Uterus (tissue), 2 donors: ENCODE measurements around the gene NET1.

Experiments used
- POLR2A ChIP-seq, 2 donors: fragments of 450-650 bp; IDR thresholded peaks; one replicate each; pipeline ENCODE4 v1.6.1; 2016; ENCODE audit warnings: antibody characterized with exemption in 2 of 2, mild to moderate bottlenecking in 1 of 2, moderate library complexity in 1 of 2
- TF ChIP-seq, protein P1 (sequence below), 4 experiments: fragments of 200-600 bp in 2 of 4; fragments of 450-650 bp in 2 of 4; sonication (generic) in 2 of 4; IDR thresholded peaks; one replicate each; pipeline ENCODE4 v1.5.1; 2016 to 2019; ENCODE audit warnings: antibody characterized with exemption in 4 of 4, mild to moderate bottlenecking in 2 of 4, moderate library complexity in 1 of 4

DNA sequence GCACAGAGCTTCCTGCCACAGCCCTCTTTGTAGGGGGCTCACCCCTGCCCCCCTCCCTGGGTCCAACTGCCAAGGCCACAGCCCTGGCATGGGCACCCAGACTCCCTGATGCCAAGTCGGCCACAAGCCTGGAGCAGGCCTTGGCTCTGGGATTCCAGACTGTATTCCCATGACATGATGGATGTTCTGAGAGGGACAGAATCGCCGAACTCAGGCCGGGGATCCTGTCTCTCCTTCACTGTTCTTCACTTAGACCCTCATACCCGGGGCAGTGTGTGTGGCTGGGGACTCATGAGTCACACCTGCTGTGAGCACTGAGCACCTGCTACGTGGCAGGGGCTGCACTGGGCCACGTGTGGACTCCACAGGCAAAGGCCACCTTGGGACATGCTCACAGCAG, 79.1 kb downstream of the NET1 start:
- no peak for TF ChIP-seq POLR2A (IDR thresholded peaks at IDR 0.05)
- TF ChIP-seq, protein P1, sequence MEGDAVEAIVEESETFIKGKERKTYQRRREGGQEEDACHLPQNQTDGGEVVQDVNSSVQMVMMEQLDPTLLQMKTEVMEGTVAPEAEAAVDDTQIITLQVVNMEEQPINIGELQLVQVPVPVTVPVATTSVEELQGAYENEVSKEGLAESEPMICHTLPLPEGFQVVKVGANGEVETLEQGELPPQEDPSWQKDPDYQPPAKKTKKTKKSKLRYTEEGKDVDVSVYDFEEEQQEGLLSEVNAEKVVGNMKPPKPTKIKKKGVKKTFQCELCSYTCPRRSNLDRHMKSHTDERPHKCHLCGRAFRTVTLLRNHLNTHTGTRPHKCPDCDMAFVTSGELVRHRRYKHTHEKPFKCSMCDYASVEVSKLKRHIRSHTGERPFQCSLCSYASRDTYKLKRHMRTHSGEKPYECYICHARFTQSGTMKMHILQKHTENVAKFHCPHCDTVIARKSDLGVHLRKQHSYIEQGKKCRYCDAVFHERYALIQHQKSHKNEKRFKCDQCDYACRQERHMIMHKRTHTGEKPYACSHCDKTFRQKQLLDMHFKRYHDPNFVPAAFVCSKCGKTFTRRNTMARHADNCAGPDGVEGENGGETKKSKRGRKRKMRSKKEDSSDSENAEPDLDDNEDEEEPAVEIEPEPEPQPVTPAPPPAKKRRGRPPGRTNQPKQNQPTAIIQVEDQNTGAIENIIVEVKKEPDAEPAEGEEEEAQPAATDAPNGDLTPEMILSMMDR (IDR thresholded peaks at IDR 0.05): no peak
